Hematopoietic multipotent progenitor cell (in vitro differentiated cells): ENCODE data around the gene PSD4. TPM values are rescaled to one million over a fixed set of nuclear protein-coding genes. Genes with fewer than 3 reads are reported as not detected.

Source experiments
- DNase-seq, 3 donors: peaks; one replicate each; pipeline ENCODE4 v3.0.0-alpha.2; 2011 to 2015; ENCODE audit warnings: low read depth in 2 of 3, low spot score in 2 of 3
- total RNA-seq: library from RNA; depleted of rRNA; stranded (reverse); fragments of >200 nt; gene quantifications from one replicate; pipeline ENCODE4 v1.2.3, GENCODE V29; 2012

The PSD4 gene
- total RNA-seq, 1 donor, result 68.7 TPM

DNA sequence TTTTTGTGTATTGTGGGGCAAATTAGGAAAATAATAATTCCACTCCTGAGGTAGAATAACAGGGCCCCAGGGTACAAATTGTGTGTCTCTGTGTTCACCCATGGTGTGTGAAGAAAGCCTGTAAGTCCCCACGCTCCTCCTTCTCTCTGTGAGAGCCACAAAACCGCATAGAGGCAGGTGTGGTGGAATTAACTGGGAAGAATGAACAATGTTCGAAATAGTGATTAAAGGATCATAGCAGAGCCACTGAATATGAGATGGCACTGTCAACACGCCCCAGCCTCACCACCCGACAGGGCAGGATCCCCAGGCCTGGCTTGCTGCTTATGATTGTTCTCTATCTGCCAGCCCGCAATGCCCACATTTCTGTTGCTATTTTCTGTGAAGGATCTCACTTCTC, 32.3 kb upstream of the PSD4 start:
- no peak for DNase-seq

DNA sequence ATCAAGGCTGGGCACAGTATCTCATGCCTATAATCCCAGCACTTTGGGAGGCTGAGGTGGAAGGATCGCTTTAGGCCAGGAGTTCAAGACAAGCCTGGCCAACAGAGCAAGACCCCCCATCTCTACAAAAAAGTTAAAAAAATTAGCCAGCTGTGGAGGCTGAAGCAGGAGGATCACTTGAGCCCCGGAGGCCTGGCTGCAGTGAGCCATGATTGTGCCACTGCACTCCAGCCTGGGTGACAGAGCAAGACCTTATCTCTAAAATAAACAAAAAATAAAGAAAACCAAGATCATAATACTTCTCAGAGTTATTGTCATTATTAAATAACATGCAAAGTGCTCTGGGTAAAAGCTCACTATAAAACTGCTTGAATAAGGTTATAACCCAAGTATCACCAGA, 31.5 kb upstream of the PSD4 start:
- DNase-seq, result no peak

DNA sequence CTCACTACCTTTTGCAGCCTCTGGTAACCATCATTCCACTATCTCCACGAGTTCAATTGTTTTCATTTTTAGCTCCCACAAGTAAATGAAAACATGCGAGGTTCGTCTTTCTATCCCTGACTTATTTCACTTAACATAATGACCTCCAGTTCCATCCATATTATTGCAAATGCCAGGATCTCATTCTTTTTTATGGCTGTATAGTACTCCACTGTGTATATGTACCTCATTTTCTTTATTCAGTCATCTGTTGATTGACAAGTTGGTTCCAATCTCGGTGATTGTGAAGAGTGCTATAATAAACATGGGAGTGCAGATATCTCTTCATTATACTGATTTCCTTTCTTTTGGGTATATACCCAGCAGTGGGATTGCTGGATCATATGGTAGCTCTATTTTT, 29.5 kb upstream of the PSD4 start:
- DNase-seq, result no peak

DNA sequence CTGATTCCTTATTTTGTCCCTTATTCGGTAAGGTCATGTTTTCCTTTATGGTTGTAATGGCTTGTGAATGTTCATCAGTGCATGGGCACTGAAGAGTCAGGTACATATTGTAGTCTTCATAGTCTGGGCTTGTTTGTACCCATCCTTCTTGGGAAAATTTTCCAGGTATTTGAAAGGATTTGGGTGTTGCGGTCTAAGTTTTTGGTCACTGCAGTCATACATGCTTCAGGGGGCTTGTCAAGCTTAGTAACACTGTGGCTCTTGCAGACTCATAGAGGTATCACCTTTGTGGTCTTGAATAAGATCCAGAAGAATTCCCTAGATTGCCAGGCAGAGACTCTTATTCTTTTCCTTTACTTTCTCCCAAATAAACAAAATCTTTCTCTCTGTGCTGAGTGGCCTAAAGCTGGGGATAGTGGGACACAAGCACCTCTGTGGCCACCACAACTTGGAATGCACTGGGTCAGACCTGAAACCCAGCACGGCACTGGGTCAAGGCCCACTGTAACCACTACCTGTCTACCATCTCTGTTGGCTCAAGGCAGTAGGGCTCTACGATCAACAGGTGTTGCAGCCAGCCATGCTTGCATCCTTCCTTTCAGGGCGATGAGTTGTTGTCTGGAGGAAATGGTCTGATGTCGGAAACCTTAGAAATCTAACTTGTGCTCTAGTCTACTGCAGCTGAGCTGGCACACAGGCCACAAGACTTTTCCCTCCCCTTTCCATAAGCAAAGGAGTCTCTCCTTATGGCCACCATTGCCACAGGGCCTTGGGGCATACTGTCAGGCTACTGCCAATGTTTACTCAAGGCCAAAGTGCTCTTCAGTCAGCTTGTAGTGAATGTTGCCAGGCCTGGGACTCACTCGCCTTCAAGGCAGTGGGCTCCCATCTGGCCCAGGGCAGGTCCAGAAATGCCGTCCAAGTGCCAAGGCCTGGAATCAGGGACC, 24.9 kb upstream of the PSD4 start:
- no peak for DNase-seq

GRCh38 chr2:113149553-113150257, 24.1 kb upstream of the PSD4 start:
- DNase-seq, result no peak

DNA sequence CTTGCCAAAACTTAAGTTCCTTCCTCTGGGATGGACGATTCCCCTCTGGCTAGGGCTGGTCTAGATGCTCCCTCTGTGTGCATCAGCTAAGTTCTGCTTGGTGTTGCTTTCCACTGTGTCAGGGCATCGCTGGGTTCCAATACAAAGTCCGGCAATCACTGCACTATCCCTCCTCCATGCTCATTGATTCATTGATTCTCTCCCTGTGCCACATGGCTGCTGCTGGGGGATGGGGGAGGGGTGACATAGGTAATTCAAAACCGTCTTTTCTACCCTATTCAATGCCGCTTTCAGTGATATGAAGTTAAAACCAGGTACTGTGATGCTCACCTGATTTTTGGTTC, 23.5 kb upstream of the PSD4 start:
- no peak for DNase-seq

- no peak for DNase-seq
Observed at GRCh38 chr2:113155331-113155730, 18.4 kb upstream of the PSD4 start.

GRCh38 chr2:113156278-113157117, 17.3 kb upstream of the PSD4 start:
- no peak for DNase-seq

- DNase-seq, result peak in 1 of 3 donors; percentile 29
Observed at GRCh38 chr2:113157118-113157896, 16.5 kb upstream of the PSD4 start.

- DNase-seq, result no peak
Observed at GRCh38 chr2:113157897-113158753, 15.6 kb upstream of the PSD4 start.

- DNase-seq, result no peak
Observed at GRCh38 chr2:113158884-113159553, 14.8 kb upstream of the PSD4 start.

- no peak for DNase-seq
Observed at GRCh38 chr2:113160248-113160647, 13.5 kb upstream of the PSD4 start.

DNA sequence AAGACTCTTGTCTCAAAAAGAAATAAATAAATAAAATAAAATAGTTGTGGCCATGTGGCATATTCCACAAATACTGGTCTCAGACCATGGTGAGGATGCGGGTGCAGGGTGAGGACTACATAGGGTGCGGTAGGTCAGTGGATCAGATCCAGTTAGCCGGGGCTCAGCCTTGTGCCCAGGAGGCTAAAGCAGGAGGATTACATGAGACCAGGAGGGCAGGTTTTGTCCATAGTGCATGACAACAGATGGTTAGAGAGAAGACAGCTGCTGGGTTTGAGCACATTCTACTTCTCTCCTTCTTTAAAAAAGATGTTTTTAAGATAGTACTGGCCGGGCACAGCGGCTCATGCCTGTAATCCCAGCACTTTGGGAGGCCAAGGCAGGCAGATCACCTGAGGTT, 12.8 kb upstream of the PSD4 start:
- no peak for DNase-seq

GRCh38 chr2:113162173-113162572, 11.6 kb upstream of the PSD4 start:
- no peak for DNase-seq

- DNase-seq, result no peak
Observed at GRCh38 chr2:113162869-113163268, 10.9 kb upstream of the PSD4 start.

GRCh38 chr2:113164215-113164929, 9.4 kb upstream of the PSD4 start:
- DNase-seq, result no peak

DNA sequence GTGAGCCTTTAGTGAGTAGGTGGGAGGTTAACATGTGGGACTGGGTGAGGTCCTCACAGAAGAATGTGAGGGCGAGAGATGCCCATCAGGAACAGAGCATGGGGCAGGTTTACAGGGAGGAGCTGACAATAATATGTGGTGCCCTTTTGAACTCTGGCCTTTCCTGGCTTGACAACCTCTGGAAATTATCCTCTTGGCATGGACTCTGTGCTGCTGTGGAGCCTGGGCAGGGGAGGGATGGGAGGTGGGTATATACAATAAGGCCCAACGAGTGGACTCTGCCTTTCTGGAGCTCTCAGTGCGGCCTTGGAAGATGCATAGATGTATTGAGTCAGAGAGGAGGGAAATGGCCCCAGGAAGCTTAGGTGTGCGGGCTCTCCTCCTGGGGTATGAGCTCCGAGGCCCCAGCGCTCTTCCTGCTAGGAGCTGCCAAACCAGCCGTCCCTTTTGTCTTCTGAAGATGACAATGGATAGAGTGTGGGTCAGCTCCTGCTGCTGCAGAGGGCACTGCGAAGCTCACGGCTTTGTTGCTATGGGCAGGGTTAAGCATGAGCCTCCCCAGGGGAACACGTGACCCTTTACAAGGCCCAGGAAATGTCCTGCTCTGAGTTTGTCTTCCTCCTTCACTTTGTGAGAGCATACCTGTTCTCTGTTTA, 8.7 kb upstream of the PSD4 start:
- no peak for DNase-seq

DNA sequence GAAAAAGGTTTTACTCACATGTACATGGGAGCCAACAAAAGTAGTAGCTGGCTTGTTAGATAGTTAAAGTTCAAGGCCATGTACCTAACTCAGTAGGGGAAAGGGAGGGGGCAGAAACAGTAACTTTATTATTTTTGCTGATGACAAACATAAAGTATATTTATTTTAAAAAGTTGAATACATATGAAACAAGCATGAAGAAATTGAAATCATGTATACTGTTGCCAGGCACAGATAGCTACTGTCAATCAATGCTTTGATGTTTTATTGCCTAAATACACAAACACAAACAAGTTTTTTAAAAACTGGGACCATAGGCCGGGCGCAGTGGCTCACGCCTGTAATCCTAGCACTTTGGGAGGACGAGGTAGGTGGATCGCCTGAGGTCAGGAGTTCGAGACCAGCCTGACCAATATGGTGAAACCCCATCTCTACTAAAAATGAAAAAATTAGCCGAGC, 7.6 kb upstream of the PSD4 start:
- DNase-seq, result no peak
